Testis (tissue), 3 donors: ENCODE measurements around the gene SCMH1. TPM values are rescaled to one million over a fixed set of nuclear protein-coding genes. Genes with fewer than 3 reads are reported as not detected.

Experiments used
- DNase-seq: peaks from one replicate; pipeline ENCODE4 v3.0.0-alpha.2; 2019
- H3K27ac ChIP-seq, 2 donors: fragments of 200-600 bp; sonication (generic); one replicate each; pipeline ENCODE4 v1.5.1; 2019
- H3K27me3 ChIP-seq: fragments of 200-600 bp; sonication (generic); one replicate; pipeline ENCODE4 v1.5.1; 2019
- H3K36me3 ChIP-seq: fragments of 200-600 bp; sonication (generic); one replicate; pipeline ENCODE4 v1.5.1; 2017; ENCODE audit warnings: low read depth; ENCODE audit errors: missing control alignments
- H3K4me1 ChIP-seq: fragments of 200-600 bp; sonication (generic); one replicate; pipeline ENCODE4 v1.5.1; 2019
- H3K4me3 ChIP-seq, 2 donors: fragments of 200-600 bp; sonication (generic); one replicate each; pipeline ENCODE4 v1.5.1; 2017 to 2019
- H3K9me3 ChIP-seq: fragments of 200-600 bp; sonication (generic); one replicate; pipeline ENCODE4 v1.5.1; 2017
- POLR2A ChIP-seq: fragments of 450-650 bp; IDR thresholded peaks from one replicate; pipeline ENCODE4 v1.6.1; 2017; ENCODE audit warnings: antibody characterized with exemption, mild to moderate bottlenecking, moderate library complexity
- WGBS, 2 donors: methylation state at CpG; one replicate each; pipeline ENCODE4 v1.1.5; 2018; 5-methylcytosine and 5-hydroxymethylcytosine counted together
- intact Hi-C: fragments of 100-400 bp; cut with DNase I; formaldehyde crosslinking; loops from one replicate; pipeline ENCODE4 v1.15.1; 2023; ENCODE audit warnings: low total_unique reads
- polyA plus RNA-seq: library from polyadenylated mRNA; stranded (reverse); fragments of 350-450 nt; fragmentation: Illumina TruSeq; extraction: RNeasy Lipid Tissue Mini Kit (QIAGEN cat#74804); gene quantifications from one replicate; pipeline ENCODE4 v1.2.3, GENCODE V29; 2014; ENCODE audit warnings: low read depth, low replicate concordance; ENCODE audit not compliant: insufficient read depth
- total RNA-seq, 2 donors: library from RNA; depleted of rRNA; stranded (reverse); fragments of >200 nt; gene quantifications; one replicate each; pipeline ENCODE4 v1.2.3, GENCODE V29; 2016
- TF ChIP-seq, protein P1 (sequence below), 3 experiments: fragments of 450-650 bp in 2 of 3; fragments of 200-600 bp in 1 of 3; sonication (generic) in 1 of 3; IDR thresholded peaks; one replicate each; pipeline ENCODE4 v1.5.1; 2016 to 2019; ENCODE audit warnings: antibody characterized with exemption in 3 of 3, mild to moderate bottlenecking in 2 of 3, moderate library complexity in 1 of 3

SCMH1 gene
- total and polyA plus RNA-seq, 3 donors from 2014 or later: 60.8 to 79.7 (median 79.0) TPM

DNA sequence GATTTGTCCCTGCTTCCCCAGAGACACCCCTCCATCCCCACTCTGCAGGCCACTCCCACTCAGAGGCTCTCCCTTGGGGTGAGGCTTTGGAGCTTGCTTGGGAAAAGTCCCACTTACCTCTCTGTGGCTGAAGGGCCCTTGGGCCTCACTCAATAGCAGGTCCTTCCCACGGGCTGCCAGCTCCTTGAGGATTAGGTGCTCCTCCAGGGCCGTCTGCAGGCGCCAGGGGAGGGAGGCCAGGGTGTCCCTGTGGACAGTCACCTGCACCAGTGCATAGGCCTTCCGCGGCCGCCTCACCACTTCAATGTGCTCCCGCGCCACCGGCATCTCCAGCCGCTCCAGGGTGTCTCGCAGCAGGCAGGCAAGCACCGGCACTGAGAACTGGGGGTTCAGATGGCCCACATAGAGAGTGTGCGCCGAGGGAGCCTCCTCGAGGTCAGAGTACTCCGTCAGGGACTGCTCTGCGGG is 222.0 kb downstream of the SCMH1 start:
- 75 to 94% methylated on average over 2 to 17 of the region's 17 CpGs for WGBS, 2 donors
- Histone ChIP-seq H3K4me1 (peaks cover 5% of the 10 kb centered on the region), H3K9me3 (no peaks in the 10 kb centered on the region), H3K36me3 (no peaks in the 10 kb centered on the region), H3K27ac (no peak overlapping the region), H3K27me3 (no peaks in the 10 kb centered on the region), H3K4me3 (no peak overlapping the region)
- TF ChIP-seq, protein P1, sequence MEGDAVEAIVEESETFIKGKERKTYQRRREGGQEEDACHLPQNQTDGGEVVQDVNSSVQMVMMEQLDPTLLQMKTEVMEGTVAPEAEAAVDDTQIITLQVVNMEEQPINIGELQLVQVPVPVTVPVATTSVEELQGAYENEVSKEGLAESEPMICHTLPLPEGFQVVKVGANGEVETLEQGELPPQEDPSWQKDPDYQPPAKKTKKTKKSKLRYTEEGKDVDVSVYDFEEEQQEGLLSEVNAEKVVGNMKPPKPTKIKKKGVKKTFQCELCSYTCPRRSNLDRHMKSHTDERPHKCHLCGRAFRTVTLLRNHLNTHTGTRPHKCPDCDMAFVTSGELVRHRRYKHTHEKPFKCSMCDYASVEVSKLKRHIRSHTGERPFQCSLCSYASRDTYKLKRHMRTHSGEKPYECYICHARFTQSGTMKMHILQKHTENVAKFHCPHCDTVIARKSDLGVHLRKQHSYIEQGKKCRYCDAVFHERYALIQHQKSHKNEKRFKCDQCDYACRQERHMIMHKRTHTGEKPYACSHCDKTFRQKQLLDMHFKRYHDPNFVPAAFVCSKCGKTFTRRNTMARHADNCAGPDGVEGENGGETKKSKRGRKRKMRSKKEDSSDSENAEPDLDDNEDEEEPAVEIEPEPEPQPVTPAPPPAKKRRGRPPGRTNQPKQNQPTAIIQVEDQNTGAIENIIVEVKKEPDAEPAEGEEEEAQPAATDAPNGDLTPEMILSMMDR (IDR thresholded peaks at IDR 0.05): no peak
- no peak for TF ChIP-seq POLR2A
- intact Hi-C loops: no loop called here
- no peak for DNase-seq

GRCh38 chr1:41019353-41019745 is 222.8 kb downstream of the SCMH1 start:
- Histone ChIP-seq H3K27ac (no peak overlapping the region), H3K9me3 (no peaks in the 10 kb centered on the region), H3K4me3 (no peak overlapping the region), H3K4me1 (peaks cover 5% of the 10 kb centered on the region), H3K36me3 (no peaks in the 10 kb centered on the region), H3K27me3 (no peaks in the 10 kb centered on the region)
- 60% methylated on average over 2 of the region's 2 CpGs for WGBS, 2 donors
- intact Hi-C loops: no loop called here
- no peak for DNase-seq
- no peak for TF ChIP-seq POLR2A
- TF ChIP-seq, protein P1 (IDR thresholded peaks at IDR 0.05): no peak

- TF ChIP-seq, protein P1 (IDR thresholded peaks at IDR 0.05): no peak
- TF ChIP-seq POLR2A: no peak
- Histone ChIP-seq H3K4me3 (no peak overlapping the region), H3K9me3 (no peaks in the 10 kb centered on the region), H3K36me3 (no peaks in the 10 kb centered on the region), H3K27ac (no peak overlapping the region), H3K27me3 (no peaks in the 10 kb centered on the region), H3K4me1 (peaks cover 5% of the 10 kb centered on the region)
- intact Hi-C loops: no loop called here
- WGBS, 2 donors: 94 to 100% methylated on average over 3 to 8 of the region's 8 CpGs
- DNase-seq: no peak
Observed at GRCh38 chr1:41018018-41018410, 224.1 kb downstream of the SCMH1 start.

DNA sequence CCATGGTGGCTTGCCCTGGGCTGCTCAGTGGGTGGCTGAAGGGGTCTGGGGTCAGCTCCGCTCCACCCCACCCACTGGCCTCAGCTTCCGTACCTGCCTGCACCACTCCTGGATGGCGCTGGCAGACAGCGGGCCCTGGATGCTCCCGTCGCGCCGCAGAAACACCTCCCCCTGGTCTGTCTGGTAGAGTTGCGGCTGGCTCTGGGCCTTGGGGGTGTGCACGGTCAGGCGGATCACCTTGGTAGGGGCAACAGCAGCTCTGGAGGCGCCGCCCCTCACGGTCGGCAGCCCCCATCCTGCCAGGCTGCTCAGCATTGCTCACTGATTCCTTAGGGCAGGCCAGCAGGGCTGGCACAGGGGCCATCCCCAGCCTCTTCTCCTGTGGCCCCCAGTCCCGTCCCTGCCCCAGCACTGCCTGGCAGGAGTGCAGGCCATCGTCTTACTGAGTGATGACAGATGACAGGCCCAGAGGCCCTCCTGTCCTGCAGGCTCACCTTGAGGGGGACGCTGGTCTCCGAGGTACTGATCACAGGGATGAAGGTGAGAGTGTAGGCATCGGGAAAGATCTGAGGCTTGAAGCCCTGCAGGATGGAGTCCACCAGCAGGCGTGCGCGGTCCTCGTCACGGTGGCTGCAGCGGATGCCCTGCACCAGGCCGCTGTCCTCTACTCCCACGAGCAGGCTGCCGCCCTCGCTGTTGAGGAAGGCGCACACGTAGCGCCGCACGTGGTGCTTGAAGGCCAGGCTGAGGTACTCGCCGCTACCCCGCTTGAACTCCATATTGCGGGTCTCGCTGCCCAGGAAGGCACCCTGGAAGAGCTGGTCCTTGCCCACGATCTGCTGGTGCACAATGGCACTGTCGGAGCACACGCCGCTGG is 224.7 kb downstream of the SCMH1 start:
- TF ChIP-seq POLR2A: no peak
- TF ChIP-seq, protein P1 (IDR thresholded peaks at IDR 0.05): no peak
- H3K27me3 ChIP-seq: no peaks in the 10 kb centered on the region
- intact Hi-C loops: no loop called here
- peaks cover 5% of the 10 kb centered on the region for H3K4me1 ChIP-seq
- H3K4me3 ChIP-seq: no peak overlapping the region
- no peak overlapping the region for H3K27ac ChIP-seq
- no peak for DNase-seq
- WGBS, 2 donors: 97% methylated on average over 22 to 44 of the region's 44 CpGs
- H3K36me3 ChIP-seq: no peaks in the 10 kb centered on the region
- no peaks in the 10 kb centered on the region for H3K9me3 ChIP-seq
